GM21360 (cell line): ENCODE data around the gene GNAI2.
"Not testable (repeated sequence)": the region's sequence is repeated elsewhere in the genome, so short reads cannot be mapped to it uniquely, and the experiment has no call there.

Source experiments
- ATAC-seq: cut with Tn5 transposase; IDR thresholded peaks from one replicate; pipeline ENCODE4 v1.9.1; 2021; ENCODE audit warnings: mild to moderate bottlenecking, moderate library complexity; ENCODE audit not compliant: unreplicated experiment

The GNAI2 gene

DNA sequence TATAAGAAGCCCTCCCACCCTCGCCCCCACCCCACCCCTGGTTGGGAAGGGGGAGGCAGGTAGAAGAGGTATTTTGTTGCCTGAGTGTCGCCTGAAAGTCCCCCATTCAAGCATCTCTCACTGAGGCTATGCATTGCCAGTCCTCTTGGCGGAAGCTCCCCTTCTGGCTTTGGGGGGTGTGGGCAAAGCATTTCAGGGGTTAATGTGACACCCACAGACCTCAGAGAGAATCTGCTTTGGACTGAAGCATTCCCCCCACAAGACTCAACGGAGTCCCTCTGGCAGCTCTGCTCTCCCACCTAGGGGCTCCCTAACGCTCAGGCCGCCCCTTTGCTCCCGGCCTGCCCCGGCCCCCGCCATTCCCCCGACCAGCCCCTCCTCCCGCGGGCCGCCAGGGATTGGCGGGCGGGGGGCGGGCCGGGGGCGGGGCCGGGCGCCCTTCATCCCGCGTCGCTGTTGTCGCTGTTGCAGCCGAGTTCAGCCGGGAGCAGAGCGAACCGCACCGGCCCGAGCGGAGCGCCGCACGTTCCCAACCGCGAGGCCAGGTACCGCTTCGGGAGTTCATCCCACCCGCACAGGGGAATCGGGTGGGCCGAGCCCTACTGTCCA is 31.1 kb upstream of the GNAI2 start, which contains the start of gene SLC38A3:
TSS of gene SLC38A3 (plus strand) at position 468 of the 609 bp plus-strand sequence. CDS start 8,929 bp downstream, outside the sequence.
- no peak for ATAC-seq

DNA sequence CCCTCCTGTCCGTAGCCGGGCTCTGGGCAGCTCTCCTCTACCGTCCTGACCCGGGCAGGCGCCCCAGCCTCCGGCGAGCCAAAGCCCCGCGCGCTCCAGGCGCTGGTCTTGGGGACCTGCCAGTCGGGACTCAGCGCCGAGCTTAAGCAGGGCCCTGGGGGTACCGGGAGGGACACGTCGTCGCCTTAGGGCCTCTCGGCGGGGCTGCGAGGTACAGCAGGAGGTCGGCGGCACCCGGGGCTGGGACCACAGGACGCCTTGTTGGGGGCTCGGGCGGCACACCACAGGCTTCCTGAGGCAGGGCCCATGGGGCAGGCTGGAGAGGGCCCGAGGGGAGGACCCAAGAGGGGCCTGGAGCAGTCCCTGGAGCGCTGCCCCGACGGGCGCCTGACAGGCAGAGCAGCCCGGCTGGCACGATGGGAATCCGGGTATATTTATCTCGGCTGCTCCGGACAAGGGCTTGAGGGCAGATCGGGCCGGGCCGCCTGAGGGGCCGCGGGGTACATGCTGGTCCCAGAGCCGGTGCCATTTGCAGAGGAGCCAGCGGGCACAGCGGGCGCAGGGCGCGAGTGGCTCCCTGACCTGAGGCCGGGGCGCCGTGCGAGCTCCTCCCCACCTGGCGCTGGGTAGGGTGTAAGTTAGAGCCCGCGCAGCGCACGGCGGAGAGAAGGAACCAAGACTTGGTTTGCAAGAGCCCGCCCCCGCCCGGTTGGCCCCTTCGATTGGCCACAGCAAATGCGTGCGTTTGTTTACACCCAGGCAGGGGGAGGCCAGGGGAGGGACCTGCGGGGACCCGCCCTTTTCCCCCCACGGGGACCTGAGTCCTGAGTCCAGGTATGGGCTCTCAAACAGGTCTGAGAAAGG is 30.4 kb upstream of the GNAI2 start:
- no peak for ATAC-seq

DNA sequence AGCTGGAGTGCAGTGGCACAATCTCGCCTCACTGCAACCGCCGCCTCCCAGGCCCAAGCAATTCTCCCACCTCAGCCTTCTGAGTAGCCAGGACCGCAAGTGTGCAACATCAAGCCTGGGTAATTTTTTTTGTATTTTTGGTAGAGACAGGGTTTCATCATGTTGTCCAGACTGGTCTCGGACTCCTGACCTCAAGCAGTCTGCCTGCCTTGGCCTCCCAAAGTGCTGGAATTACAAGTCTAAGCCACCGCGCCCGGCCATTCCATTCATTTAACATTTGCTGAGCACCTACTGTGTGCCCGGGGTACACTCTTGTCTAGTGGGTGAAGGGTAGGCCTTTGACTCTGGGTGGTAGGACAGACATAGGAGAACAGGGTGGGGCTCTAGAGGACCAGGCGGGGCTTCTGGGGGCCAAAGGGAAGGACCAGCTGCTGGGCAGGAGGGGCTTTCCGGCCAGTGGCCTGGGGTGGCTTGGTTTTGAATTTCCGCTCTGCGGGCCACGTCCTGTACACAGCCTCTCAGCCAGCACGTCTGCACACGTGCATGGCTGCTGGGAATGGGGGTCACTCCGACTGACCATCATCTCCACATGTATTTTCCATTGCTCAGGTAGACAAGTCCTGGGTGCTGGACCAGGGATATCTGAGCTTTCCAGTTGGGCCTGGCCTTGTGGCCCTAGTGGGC is 28.5 kb upstream of the GNAI2 start:
- ATAC-seq, result no peak

DNA sequence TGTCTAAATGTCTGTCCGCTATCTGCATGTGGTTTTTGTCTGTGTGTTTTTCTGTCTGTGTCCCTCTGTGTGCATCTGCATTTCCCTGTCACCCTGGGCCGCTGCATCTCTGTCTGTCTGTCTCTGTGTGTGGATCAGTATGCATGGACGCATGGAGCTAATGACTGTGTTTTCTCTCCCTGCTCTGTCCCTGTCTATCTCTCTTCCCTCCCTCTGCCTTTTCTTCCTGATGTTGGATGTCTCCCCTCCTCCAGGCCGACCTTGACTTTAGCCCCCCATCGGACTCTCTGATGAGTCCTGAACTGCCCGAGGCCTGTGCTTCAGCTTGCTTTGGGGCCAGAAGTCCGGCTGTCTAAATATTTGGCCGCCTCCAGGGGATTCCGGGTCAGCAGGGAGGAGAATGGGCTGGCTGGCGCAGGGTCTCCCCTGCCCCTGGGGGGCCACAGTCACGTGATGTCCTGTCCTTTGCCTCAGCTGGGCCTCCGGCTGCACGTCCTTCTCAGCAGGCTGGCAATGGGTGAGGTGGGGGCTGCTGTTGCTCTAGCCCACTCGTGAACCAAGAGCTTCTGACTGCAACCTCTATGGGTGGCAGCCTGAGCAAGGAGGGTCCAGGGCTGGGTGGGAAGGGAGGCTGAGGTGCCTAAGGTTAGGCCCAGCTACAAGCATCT is 27.2 kb upstream of the GNAI2 start:
- no peak for ATAC-seq

- ATAC-seq, result no peak
Observed at GRCh38 chr3:50210176-50210509, 25.9 kb upstream of the GNAI2 start.

GRCh38 chr3:50210510-50211367 is 25.3 kb upstream of the GNAI2 start:
- no peak for ATAC-seq

DNA sequence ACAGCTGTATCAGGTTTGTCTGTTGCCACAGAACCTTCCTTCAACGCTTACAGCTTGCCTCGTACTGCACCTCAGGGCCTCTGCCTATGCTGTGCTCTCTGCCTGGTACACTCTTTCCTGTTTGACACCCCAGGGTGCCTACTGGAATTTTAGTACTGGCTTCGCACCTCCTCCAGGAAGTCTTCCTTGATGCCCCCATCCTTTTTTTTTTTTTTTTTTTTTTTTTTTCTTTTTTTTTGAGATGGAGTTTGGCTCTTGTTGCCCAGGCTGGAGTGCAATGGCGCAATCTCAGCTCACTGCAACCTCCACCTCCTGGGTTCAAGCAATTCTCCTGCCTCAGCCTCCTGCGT is 24.7 kb upstream of the GNAI2 start:
- ATAC-seq, result not testable (repeated sequence)

DNA sequence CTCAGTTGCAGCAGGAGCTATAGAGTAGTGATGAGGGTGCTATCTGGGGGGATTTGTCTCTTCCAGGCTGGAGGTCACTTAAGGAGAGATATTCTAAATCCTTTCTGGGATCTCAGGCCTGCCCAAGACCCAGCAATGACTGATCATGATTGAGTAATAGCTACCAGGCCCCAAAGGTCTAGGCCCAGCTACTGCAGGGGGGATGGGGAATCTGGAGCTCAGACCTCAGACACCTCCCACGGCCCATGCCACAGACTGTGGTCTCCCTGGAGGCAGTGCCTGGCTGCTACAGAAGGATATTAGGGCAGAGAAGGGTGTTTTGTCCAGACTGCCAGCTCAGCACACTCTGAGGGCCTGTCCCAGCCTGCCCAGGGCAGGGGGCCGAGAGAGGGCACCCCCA is 24.1 kb upstream of the GNAI2 start:
- no peak for ATAC-seq

GRCh38 chr3:50212502-50212901 is 23.5 kb upstream of the GNAI2 start:
- ATAC-seq, result no peak

DNA sequence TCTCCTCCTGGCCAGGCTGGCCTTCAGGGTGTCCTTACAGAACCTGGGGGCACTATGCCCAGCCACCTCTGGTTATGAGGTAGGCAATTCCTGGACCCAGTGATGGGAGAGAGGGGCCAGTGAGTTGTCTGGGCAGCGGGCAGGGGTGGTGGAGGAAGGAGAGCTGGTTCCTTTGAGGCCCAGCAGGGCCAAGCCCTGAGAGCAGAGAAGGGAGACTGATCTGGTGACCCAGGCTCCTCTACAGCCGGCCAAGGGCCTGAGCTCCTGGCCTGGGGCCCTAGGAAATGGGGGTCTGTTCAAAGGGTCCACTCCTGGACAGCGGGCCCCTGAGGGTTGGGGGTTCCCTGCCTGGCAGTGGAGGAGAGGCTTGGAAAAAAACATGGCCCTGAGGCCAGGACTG is 23.0 kb upstream of the GNAI2 start:
- ATAC-seq, result no peak

DNA sequence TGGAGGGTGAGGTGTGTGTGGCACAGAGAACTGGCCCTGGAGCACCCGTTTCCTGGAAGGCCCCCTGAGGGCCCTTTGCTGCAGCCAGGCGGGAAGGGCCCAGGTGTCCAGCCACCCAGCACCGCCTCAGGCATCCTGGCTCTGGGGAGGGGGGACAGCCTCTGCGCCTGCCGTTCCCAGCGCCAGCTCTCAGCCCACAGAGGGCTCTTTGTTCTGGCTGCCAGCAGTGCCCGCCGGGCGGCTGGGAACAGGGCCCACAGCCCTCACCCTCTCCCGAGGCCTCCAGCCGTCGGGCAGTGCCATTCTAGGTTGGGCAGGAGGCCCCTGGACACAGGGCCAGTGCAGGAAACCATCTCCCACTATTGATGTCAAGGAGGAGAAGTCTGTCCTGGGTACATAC is 22.6 kb upstream of the GNAI2 start:
- no peak for ATAC-seq

GRCh38 chr3:50214824-50215223 is 21.2 kb upstream of the GNAI2 start:
- no peak for ATAC-seq

DNA sequence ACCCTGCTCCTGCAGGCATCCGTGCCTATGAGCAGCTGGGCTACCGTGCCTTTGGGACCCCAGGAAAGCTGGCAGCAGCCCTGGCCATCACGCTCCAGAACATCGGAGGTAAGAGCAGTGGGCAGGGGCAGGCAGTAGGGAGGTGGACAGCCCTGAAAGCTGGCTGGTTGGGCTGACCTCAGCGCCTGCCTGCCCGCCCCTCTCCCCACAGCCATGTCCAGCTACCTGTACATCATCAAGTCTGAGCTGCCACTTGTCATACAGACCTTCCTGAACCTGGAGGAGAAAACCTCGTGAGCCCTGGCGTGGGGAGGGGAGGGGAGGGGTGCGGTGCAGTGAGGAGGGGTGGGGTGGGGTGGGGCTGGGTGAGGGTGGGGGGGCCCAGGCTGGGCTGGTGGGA is 20.5 kb upstream of the GNAI2 start:
- ATAC-seq, result no peak

GRCh38 chr3:50217681-50218080 is 18.3 kb upstream of the GNAI2 start:
- no peak for ATAC-seq

DNA sequence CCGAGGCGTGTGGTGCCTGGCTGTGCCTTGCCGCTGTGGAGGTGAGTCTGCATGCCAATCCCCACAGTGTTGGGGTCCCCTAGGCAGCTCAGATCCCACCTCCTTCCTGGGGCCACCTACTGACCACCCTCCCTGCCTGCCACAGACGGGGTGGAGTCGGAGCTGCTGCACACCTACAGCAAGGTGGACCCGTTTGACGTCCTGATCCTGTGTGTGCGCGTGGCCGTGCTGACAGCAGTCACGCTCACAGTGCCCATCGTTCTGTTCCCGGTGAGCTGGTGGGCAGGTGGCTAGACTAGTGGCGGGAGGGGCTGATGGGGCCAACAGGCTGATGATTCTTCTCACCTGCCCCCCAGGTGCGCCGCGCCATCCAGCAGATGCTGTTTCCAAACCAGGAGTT is 17.6 kb upstream of the GNAI2 start:
- no peak for ATAC-seq

GRCh38 chr3:50219285-50219684 is 16.7 kb upstream of the GNAI2 start:
- ATAC-seq, result no peak

- no peak for ATAC-seq
Observed at GRCh38 chr3:50220109-50220508, 15.9 kb upstream of the GNAI2 start.

- ATAC-seq, result no peak
Observed at GRCh38 chr3:50221051-50221410, 15.0 kb upstream of the GNAI2 start.

- no peak for ATAC-seq
Observed at GRCh38 chr3:50221411-50222168, 14.4 kb upstream of the GNAI2 start.

DNA sequence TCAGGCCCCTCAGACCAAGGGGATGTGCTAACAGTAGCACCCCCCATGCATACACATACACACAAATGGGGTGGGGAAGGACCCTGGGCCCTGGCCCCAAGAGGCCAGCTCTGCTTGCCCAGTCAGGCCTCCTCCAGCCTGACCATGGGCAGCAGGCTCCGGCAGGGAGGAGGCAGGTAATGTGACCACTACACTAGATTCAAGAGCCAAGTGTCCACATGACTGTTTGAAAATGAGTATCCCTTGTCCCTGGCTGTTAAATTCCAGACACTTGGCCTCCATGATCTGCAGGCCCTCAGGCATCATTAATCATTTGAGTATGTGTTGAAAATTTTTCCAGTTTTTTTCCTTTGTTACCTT is 13.9 kb upstream of the GNAI2 start:
- ATAC-seq, result no peak
